HL-60 (cell line): Measurements from ENCODE around the gene ABCA2.

Source experiments
- DNase-seq, 2 experiments: peaks; one replicate each; pipeline ENCODE4 v3.0.0-alpha.2; 2010 to 2020; ENCODE audit warnings: low read depth in 1 of 2, low spot score in 1 of 2
- H3K27ac ChIP-seq: fragments of 250-450 bp; sonication (Bioruptor Pico); replicated peaks from 2 replicates; pipeline ENCODE4 v1.5.1; 2020; ENCODE audit warnings: mild to moderate bottlenecking, moderate library complexity
- H3K27me3 ChIP-seq: fragments of 250-450 bp; sonication (Bioruptor Pico); 2 replicates; pipeline ENCODE4 v1.5.1; 2021; ENCODE audit warnings: mild to moderate bottlenecking, moderate library complexity; ENCODE audit not compliant: insufficient read depth, poor library complexity, severe bottlenecking
- H3K4me3 ChIP-seq: replicated peaks from 2 replicates; pipeline ENCODE4 v1.5.1; 2011; ENCODE audit warnings: mild to moderate bottlenecking, control low read depth, low read length; ENCODE audit not compliant: insufficient read depth
- CTCF ChIP-seq: IDR thresholded peaks from one replicate; pipeline ENCODE4 v1.5.1; 2011; ENCODE audit warnings: low read length, control low read depth, inconsistent platforms; ENCODE audit not compliant: insufficient read depth
- GABPA ChIP-seq: IDR thresholded peaks from 2 replicates; pipeline ENCODE4 v1.6.1; 2012; ENCODE audit warnings: low read depth
- POLR2AphosphoS5 ChIP-seq: IDR thresholded peaks from 2 replicates; pipeline ENCODE4 v1.6.1; 2012; ENCODE audit warnings: low read depth
- REST ChIP-seq: IDR thresholded peaks from 2 replicates; pipeline ENCODE4 v1.6.1; 2012; ENCODE audit warnings: low read depth; ENCODE audit not compliant: insufficient replicate concordance
- SPI1 ChIP-seq: IDR thresholded peaks from 2 replicates; pipeline ENCODE4 v1.6.1; 2012; ENCODE audit warnings: low read depth, mild to moderate bottlenecking, borderline replicate concordance

The ABCA2 gene

GRCh38 chr9:137026828-137027227, 1.2 kb downstream of the ABCA2 start:
- no peak for DNase-seq
- Histone ChIP-seq H3K4me3 (no peak overlapping the region), H3K27me3 (no peaks in the 10 kb centered on the region), H3K27ac (no peak overlapping the region)
- TF ChIP-seq REST (no peak), SPI1 (no peak), POLR2AphosphoS5 (no peak), CTCF (no peak), GABPA (no peak)

GRCh38 chr9:137026384-137026783, 1.7 kb downstream of the ABCA2 start:
- no peak overlapping the region for H3K4me3 ChIP-seq
- H3K27ac ChIP-seq: no peak overlapping the region
- H3K27me3 ChIP-seq: no peaks in the 10 kb centered on the region
- DNase-seq: no peak
- TF ChIP-seq CTCF (no peak), POLR2AphosphoS5 (no peak), REST (no peak), GABPA (no peak), SPI1 (no peak)

DNA sequence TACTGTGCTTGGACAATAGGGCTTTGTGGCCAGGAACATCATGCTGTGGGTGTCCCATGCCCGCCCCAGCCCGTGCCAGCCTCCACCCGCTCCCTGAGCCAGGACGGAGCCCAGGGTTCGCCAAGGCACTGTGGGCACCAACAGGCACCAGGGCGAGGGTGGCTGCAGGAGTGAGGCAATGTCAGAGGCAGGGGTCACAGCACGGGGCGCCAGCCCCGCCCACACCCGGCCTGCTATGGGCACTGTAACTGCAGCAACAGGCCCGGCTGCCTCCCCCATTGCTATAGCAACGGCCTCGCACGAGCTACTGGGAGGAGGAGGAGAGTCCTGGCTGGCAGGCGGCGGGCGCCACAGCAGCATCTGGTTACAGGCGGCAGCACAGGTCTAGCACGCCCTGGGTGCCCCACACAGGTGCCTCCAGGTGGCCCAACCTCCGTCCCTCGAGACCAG, 2.5 kb downstream of the ABCA2 start:
- DNase-seq: no peak

More for the DNA sequence above, 2.5 kb downstream of the ABCA2 start:
- Histone ChIP-seq H3K4me3 (no peak overlapping the region), H3K27ac (no peak overlapping the region), H3K27me3 (no peaks in the 10 kb centered on the region)
- no peak for TF ChIP-seq CTCF
- no peak for TF ChIP-seq SPI1
- TF ChIP-seq POLR2AphosphoS5: no peak
- TF ChIP-seq GABPA: no peak
- no peak for TF ChIP-seq REST
